Stimulated activated naive B cell treated with anti-CD40 and anti-IgM and Interleukin-4, amounts not matched to agents 10 μg/mL and 1 μg/mL and 100 μg/mL, for 72 hours (primary cell): Measurements from ENCODE around the gene ZCCHC24.

ENCODE experiments used
- ATAC-seq, 2 donors: fragments of 150-1000 bp; cut with Tn5 transposase; replicated peaks; 2 replicates each; pipeline ENCODE4 v1.10.0; 2021; ENCODE audit warnings: moderate library complexity in 1 of 2
- DNase-seq: peaks from one replicate; pipeline ENCODE4 v3.0.0; 2021
- H3K27ac Mint-ChIP-seq: one replicate; pipeline ENCODE4 v1.8.0; 2022; ENCODE audit warnings: mild to moderate bottlenecking, mixed read lengths
- H3K27me3 Mint-ChIP-seq, 2 donors: one replicate each; pipeline ENCODE4 v1.8.0; 2022; ENCODE audit warnings: mixed read lengths in 2 of 2
- H3K36me3 Mint-ChIP-seq, 2 donors: one replicate each; pipeline ENCODE4 v1.8.0; 2022; ENCODE audit warnings: mixed read lengths in 2 of 2, mild to moderate bottlenecking in 1 of 2
- H3K4me1 Mint-ChIP-seq, 2 donors: one replicate each; pipeline ENCODE4 v1.8.0; 2022; ENCODE audit warnings: mixed read lengths in 2 of 2, mild to moderate bottlenecking in 1 of 2
- H3K4me3 Mint-ChIP-seq, 2 donors: one replicate each; pipeline ENCODE4 v1.8.0; 2022; ENCODE audit warnings: mild to moderate bottlenecking in 2 of 2, mixed read lengths in 2 of 2, moderate library complexity in 1 of 2
- H3K9me3 Mint-ChIP-seq, 2 donors: one replicate each; pipeline ENCODE4 v1.8.0; 2022; ENCODE audit warnings: mixed read lengths in 2 of 2, mild to moderate bottlenecking in 1 of 2

The ZCCHC24 gene

DNA sequence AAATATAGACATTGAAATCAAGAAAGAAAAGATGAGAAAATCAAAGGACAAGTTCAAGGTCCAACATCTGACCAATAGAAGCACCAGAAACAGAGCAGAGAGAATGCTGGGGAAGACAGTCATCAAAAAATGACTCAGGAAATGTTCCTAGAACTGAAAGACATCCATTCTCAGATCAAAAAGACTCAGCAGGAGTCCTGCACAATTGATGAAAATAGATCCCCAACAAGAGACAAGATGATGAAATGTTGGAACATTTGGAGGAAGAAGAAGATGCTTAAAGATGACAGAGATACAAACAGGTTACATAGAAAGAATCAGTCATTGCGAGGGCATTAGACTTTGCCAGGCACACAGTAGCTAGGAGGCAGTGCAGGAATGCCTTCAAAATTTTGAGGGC, 36.9 kb upstream of the ZCCHC24 start:
- Mint-ChIP-seq H3K9me3 (no peaks in the 10 kb centered on the region), H3K4me1 (no peaks in the 10 kb centered on the region), H3K36me3 (no peaks in the 10 kb centered on the region), H3K27me3 (peaks cover 20 to 32% of the 10 kb centered on the region in 2 donors), H3K27ac (no peak overlapping the region), H3K4me3 (no peak overlapping the region)
- ATAC-seq (no peak), DNase-seq (no peak)

DNA sequence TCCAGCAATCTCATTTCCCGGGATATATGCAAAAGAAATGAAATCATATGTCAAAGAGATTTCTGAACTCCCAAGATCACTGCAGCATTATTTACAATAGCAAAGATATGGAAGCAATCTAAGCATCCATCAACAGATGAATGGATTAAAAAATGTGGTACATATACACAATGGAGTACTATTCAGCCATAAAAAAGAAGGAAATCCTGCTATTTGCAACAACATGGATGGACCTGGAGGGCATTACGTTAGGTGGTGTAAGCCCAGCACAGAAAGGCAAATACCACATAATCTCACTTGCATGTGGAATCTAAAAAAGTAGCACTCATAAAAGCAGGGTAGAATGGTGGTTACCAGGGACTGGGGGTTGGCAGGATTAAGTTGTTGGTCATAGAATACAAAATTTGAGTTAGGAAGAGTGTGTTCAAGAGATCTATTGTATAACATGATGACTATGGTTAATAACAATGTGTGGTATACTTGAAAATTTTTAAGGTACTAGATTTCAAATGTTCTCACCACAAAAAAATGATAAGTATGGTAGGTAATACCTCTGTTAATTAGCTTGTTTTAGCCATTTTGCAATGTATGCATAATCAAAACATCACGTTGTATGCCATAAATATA, 34.0 kb upstream of the ZCCHC24 start:
- Mint-ChIP-seq H3K9me3 (no peaks in the 10 kb centered on the region), H3K27me3 (peaks cover 24 to 28% of the 10 kb centered on the region in 2 donors), H3K27ac (no peak overlapping the region), H3K4me3 (no peak overlapping the region), H3K36me3 (no peaks in the 10 kb centered on the region), H3K4me1 (no peaks in the 10 kb centered on the region)
- DNase-seq (no peak), ATAC-seq (no peak)

DNA sequence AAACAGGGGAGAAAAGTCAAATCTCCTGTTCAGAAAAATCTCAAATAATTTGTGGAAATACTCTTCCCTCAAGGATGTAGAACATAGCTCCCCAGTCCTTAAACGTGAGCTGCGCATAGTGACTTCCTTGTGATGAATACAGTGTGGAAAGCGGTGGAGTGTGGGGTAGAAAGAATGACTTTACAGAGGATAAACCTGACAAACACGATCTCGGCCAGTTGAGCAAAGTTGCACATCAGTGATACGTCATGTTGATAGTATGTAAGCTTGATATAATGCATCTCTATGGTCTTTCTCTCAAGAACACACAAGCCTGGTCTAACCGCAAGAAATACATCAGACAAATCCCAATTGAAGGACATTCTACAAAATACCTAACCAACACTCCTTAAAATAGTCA, 32.0 kb upstream of the ZCCHC24 start:
- no peak for ATAC-seq
- no peaks in the 10 kb centered on the region for H3K36me3 Mint-ChIP-seq
- H3K27ac Mint-ChIP-seq, result no peak overlapping the region
- H3K4me1 Mint-ChIP-seq, result no peaks in the 10 kb centered on the region
- DNase-seq, result no peak
- H3K4me3 Mint-ChIP-seq, result no peak overlapping the region
- no peaks in the 10 kb centered on the region for H3K9me3 Mint-ChIP-seq
- H3K27me3 Mint-ChIP-seq, result peaks cover 31 to 35% of the 10 kb centered on the region in 2 donors

DNA sequence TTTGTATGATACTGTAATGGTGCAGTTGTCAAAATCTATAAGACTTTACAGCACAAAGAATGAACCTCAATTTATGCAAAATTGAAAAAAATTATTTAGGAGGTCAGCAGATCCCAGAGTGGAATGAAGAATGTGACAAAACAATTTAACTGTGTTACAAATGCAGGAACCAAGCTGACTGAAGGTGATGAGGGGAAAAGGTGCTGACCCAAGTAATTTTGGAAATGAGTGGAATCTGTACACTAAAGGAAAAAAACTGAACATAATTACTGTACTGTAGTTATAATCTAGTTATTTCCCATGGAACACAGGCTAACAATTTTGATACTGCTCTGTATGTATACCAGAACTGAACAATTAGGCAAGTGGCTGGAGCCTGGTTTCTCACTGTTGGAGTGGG, 31.2 kb upstream of the ZCCHC24 start:
- Mint-ChIP-seq H3K4me1 (no peaks in the 10 kb centered on the region), H3K27ac (no peak overlapping the region), H3K4me3 (no peak overlapping the region), H3K27me3 (peaks cover 37 to 38% of the 10 kb centered on the region in 2 donors), H3K36me3 (no peaks in the 10 kb centered on the region), H3K9me3 (no peaks in the 10 kb centered on the region)
- no peak for ATAC-seq
- no peak for DNase-seq

DNA sequence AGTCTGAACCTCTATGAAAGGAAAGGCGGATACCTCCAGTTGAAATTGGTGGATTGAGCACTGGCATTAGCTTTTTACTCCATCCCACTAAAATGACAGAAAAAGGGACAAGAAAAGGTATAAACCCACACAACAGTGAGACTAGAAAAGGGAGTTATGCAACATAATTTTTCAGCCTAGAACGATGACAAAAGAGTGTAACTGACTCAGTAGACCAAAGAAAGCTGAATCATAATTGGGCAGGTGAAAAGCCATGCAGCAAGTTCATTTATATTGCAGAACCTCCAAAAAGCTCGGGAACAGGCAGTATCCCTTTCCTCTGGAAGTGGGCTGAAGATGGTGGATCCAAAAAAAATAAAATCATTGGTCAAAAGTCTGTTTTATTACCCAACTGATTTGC, 30.5 kb upstream of the ZCCHC24 start:
- DNase-seq (no peak), ATAC-seq (no peak)
- Mint-ChIP-seq H3K36me3 (no peaks in the 10 kb centered on the region), H3K27me3 (peaks cover 35 to 37% of the 10 kb centered on the region in 2 donors), H3K4me3 (no peak overlapping the region), H3K9me3 (no peaks in the 10 kb centered on the region), H3K4me1 (no peaks in the 10 kb centered on the region), H3K27ac (no peak overlapping the region)

DNA sequence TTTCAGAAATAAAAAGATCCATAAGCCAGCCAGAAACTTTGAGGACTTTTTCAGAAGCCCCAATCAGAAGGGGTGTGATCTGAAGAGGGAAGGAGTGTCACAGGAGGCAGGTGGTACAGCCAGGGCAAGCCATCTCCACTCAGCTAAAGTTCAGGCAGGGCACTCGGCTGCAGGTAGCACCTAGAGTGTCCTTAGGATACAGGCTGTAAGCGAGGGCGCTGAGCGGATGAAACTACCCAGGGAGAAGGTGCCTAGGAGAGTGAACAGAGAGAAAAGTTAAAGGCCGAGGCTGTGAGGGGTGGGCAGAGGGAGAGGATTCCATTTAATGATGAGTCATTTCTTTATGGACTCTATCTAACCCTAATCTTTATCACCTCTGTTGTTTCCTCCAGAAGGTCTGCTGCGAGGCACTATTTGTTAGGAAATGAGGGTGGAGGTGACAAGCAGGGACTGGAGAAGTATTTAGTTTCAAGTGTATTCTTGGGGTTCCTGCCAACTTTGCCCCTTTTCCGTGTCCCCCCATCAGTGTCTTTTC, 29.8 kb upstream of the ZCCHC24 start:
- Mint-ChIP-seq H3K9me3 (no peaks in the 10 kb centered on the region), H3K36me3 (no peaks in the 10 kb centered on the region), H3K27ac (no peak overlapping the region), H3K4me3 (no peak overlapping the region), H3K27me3 (peaks cover 33 to 35% of the 10 kb centered on the region in 2 donors), H3K4me1 (no peaks in the 10 kb centered on the region)
- no peak for ATAC-seq
- no peak for DNase-seq

DNA sequence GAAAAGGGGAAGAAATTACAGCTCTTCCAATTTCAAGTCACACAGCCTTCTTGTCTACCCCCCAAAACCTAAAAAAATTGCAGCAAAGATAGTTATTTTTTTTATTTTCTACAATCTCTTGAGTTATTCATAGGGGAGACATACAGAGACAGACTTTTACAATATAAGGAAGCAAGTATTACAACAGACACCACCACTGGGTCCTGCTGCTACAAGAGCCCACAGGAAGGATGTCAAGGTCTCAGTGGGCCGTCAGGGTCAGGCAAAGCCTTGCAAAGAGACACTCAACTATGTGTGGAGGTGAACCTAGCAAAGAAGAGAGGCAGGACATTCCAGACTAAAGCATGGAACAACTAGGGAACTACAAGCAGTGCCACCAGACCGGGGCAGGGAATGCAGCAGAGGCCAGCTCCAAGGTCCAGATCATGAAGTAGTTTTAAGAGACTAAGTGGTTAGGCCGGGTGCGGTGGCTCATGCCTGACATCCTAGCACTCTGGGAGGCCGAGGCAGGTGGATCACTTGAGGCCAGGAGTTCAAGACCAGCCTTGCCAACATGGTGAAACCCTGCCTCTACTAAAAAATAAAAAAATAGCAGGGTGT, 28.2 kb upstream of the ZCCHC24 start:
- peaks cover 26 to 30% of the 10 kb centered on the region in 2 donors for H3K27me3 Mint-ChIP-seq
- no peak overlapping the region for H3K4me3 Mint-ChIP-seq
- H3K27ac Mint-ChIP-seq, result no peak overlapping the region
- no peak for ATAC-seq
- H3K36me3 Mint-ChIP-seq, result no peaks in the 10 kb centered on the region
- no peak for DNase-seq
- no peaks in the 10 kb centered on the region for H3K9me3 Mint-ChIP-seq
- no peaks in the 10 kb centered on the region for H3K4me1 Mint-ChIP-seq

DNA sequence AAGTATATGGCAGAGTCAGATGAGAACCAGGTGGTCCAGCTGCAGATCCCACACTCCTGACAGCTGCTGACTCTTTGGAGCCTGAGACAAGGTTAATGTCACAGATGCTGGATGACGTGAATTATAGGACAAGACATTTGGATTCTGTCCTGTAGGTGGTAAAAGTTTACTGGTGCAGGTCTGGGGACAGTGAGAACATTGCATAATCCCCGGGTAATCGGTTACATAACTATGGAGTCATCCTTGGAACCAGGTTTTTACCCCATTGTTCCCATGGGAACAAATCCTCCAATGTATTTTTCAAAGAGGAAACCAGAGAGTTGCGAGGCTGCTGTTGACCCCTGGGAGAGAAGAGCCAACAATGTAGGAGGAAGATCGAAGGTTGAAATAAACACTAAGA, 27.5 kb upstream of the ZCCHC24 start:
- Mint-ChIP-seq H3K27ac (no peak overlapping the region), H3K4me3 (no peak overlapping the region), H3K9me3 (no peaks in the 10 kb centered on the region), H3K36me3 (no peaks in the 10 kb centered on the region), H3K4me1 (no peaks in the 10 kb centered on the region), H3K27me3 (peaks cover 29 to 30% of the 10 kb centered on the region in 2 donors)
- DNase-seq (no peak), ATAC-seq (no peak)

DNA sequence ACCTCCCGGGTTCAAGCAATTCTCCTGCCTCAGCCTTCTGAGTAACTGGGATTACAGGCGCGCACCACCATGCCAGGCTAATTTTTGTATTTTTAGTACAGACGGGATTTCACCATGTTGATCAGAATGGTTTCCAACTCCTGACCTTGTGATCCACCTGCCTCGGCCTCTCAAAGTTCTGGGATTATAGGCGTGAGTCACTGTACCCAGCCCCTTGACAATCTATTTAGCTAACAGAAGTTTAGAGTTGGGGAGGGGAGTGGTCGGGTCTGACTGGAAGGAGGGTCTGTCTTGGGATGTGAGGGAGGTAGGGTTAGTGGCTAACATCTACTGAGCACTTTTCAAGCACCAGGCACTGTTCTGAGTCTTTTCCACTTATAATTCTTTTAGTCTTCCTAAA, 27.0 kb upstream of the ZCCHC24 start:
- Mint-ChIP-seq H3K4me1 (no peaks in the 10 kb centered on the region), H3K4me3 (no peak overlapping the region), H3K9me3 (no peaks in the 10 kb centered on the region), H3K36me3 (no peaks in the 10 kb centered on the region), H3K27ac (no peak overlapping the region), H3K27me3 (peaks cover 28 to 30% of the 10 kb centered on the region in 2 donors)
- no peak for DNase-seq
- ATAC-seq, result no peak

DNA sequence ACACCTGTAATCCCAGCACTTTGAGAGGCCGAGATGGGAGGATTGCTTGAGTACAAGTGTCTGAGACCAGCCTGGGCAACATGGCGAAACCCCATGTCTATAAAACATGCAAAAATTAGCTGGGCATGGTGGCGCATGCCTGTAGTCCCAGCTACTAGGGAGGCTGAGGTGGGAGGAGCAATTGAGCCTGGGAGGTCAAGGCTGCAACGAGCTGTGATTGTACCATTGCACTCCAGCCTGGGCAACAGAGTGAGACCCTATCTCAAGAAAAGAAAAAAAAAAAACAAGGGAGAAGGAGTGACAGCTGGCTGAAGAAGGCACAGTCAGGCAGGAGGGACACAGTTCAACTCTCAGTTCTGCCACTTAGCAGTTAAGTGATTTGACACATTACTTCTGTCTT, 26.4 kb upstream of the ZCCHC24 start:
- H3K27ac Mint-ChIP-seq, result no peak overlapping the region
- no peaks in the 10 kb centered on the region for H3K9me3 Mint-ChIP-seq

DNA sequence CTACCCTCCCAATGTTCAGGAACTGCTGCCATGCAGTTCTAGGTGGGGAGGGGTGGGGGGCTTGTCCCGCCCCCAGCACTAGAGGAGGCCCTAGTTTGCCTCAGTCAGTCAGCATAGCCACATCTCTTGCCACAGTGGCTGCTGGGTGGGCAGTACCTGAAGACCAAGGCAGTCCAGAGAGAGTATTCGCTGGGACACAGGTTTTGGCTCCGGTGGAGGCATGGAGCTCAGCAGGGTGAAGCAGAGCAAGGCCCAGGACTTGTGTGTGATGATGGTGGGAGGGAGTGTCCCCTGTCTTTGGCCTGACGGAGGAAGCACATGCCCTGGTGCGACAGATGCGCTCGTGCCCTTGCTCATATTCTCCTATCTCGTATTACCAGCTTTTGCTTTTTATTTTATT, 24.7 kb upstream of the ZCCHC24 start:
- ATAC-seq (no peak), DNase-seq (no peak)
- H3K36me3 Mint-ChIP-seq, result no peaks in the 10 kb centered on the region
- H3K4me3 Mint-ChIP-seq, result no peak overlapping the region
- H3K4me1 Mint-ChIP-seq, result no peaks in the 10 kb centered on the region
- no peaks in the 10 kb centered on the region for H3K9me3 Mint-ChIP-seq
- H3K27ac Mint-ChIP-seq, result no peak overlapping the region
- peaks cover 22 to 30% of the 10 kb centered on the region in 2 donors for H3K27me3 Mint-ChIP-seq

More for the DNA sequence above, 26.4 kb upstream of the ZCCHC24 start:
- Mint-ChIP-seq H3K4me1 (no peaks in the 10 kb centered on the region), H3K36me3 (no peaks in the 10 kb centered on the region), H3K4me3 (no peak overlapping the region), H3K27me3 (peaks cover 28 to 31% of the 10 kb centered on the region in 2 donors)
- no peak for ATAC-seq
- no peak for DNase-seq

DNA sequence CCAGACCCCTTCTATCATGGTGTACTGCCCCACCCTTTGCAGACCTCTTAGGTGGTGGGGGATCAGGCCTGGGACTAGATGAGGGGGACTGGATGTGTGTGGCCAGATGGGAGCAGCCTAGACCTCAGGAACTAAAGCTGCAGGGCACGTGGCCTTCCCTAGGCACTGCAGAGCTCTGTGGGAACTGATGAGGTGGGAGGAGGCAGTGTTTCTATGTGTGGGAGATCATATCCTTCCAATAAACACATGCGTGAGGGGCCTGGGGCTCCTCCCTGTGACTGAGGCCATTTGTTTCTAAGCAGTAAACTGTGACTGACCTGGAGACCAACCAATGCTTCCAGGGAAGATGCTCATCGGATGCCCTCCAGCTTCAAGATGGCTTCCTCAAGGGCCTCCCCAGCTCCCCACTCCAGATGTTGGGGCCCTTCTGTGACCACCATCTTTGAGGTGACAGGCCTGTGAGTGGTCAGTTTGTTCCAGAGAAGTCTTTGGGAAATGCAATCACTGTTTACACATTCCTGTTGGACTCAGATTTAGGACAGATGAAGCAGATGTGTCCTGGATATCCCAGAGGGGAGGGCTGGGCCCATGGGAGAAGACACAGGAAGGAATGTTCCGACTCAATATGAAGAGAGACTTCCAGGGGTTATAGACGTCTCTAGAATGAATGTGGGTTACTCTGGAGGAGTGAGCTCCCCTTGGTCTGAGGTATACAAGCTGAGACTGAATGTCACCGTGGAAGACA, 23.6 kb upstream of the ZCCHC24 start:
- Mint-ChIP-seq H3K9me3 (no peaks in the 10 kb centered on the region), H3K27me3 (peaks cover 22 to 32% of the 10 kb centered on the region in 2 donors), H3K4me1 (no peaks in the 10 kb centered on the region), H3K27ac (no peak overlapping the region), H3K36me3 (no peaks in the 10 kb centered on the region), H3K4me3 (no peak overlapping the region)
- DNase-seq (no peak), ATAC-seq (no peak)

DNA sequence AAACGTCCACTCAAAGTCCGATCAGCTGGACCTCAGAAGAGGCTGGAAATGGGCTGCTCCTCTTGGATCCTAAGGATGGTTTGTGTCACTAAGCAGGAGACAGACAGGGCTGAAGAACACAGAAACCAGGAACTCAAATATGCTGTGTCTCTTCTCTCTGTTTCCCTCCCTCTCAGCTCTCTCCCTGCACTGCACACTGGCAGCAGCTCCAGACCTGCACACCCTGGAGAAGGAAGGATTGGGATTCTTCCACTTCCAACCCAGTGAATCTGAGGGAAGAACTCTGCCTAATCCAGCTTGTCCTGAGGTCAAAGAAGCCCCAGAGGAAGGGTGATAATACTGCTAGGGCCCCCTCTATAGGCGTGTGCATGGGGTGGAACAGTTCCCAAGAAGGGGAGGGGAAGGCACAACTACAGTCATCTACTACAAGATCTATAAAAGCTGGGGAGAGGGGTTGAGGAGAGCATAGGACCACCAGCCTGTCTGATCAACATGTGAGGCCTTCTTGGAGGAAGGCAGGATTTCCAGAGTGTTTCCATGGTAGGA, 22.7 kb upstream of the ZCCHC24 start:
- DNase-seq, result no peak
- no peaks in the 10 kb centered on the region for H3K36me3 Mint-ChIP-seq
- H3K4me1 Mint-ChIP-seq, result no peaks in the 10 kb centered on the region
- H3K9me3 Mint-ChIP-seq, result no peaks in the 10 kb centered on the region
- peaks cover 22 to 25% of the 10 kb centered on the region in 2 donors for H3K27me3 Mint-ChIP-seq
- no peak overlapping the region for H3K4me3 Mint-ChIP-seq
- ATAC-seq, result no peak
- no peak overlapping the region for H3K27ac Mint-ChIP-seq

DNA sequence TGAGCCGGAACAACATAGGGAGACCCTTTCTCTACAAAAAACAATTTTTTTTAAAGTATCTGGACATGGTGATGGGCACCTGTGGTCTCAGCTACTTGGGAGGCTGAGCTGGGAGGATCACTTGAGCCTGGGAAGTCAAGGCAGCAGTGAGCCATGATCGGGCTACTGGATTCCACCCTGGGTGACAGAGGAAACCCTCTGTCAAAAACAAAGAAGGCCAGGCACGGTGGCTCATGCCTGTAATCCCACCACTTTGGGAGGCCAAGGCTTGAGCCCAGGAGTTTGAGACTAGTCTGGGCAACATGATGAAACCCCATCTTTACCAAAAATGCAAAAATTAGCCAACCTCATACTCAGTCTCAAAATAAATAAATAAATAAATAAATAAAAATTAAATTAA, 19.9 kb upstream of the ZCCHC24 start:
- Mint-ChIP-seq H3K27me3 (peaks cover 4 to 17% of the 10 kb centered on the region in 2 donors), H3K27ac (no peak overlapping the region), H3K9me3 (no peaks in the 10 kb centered on the region), H3K4me1 (no peaks in the 10 kb centered on the region), H3K36me3 (no peaks in the 10 kb centered on the region), H3K4me3 (no peak overlapping the region)
- DNase-seq, result no peak
- ATAC-seq, result no peak
